Stimulated activated CD4-positive, alpha-beta T cell treated with anti-CD3 and anti-CD28 coated beads, Interleukin-1b, Interleukin-23, amount 100 ng/mL, for 24 hours (primary cell): Measurements from ENCODE around the gene SEMG1.

Experiments used
- DNase-seq, 4 experiments: peaks; one replicate each; pipeline ENCODE4 v3.0.0-alpha.2; 2020; ENCODE audit warnings: low read depth in 4 of 4, low spot score in 1 of 4

SEMG1 gene

GRCh38 chr20:45206725-45207124, at the start of gene SEMG1:
Gene SEMG1, plus strand, starts transcription at chr20:45207033. Its CDS starts 21 bp downstream, at chr20:45207054.
- DNase-seq = no peak

DNA sequence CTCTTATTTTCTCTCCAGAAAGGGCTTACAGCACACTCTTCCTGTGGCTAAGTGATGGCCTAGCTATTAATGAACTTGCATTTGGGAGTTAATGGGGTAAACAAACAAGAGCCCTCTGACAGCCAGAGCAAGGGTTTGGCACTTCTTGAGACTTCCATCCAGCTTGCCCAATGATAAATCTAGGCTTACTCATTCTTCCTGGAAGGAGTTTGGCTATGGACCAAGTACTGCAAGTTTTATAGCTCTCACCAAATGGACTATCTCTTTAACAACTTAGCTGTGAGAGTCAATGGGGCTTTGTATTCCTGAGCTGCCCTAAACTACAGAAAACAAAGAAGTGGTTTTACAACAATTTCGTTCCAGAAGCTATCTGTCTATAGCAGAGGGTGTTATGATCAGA, 48.9 kb upstream of the SEMG1 start:
- no peak for DNase-seq

GRCh38 chr20:45163083-45163803, 43.6 kb upstream of the SEMG1 start:
- no peak for DNase-seq

DNA sequence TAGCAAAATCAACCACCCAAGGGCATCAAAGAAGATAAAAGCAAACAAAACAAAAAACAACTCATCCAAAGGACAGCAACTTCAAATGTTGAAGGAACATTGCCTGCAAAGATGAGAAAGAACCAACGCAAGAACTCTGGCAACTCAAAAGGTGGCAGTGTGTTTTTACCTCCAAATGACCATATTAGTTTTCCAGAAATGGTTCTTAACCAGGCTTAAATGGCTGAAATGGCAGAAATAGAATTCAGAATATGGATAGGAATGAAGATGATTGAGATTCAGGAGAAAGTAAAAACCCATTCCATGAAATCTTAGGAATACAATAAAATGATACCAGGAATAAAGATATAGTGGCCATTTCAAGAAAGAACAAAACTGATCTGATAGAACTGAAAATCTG, 41.9 kb upstream of the SEMG1 start:
- no peak for DNase-seq

GRCh38 chr20:45173522-45173921, 33.3 kb upstream of the SEMG1 start:
- DNase-seq = no peak

- no peak for DNase-seq
Observed at GRCh38 chr20:45174434-45175364, 32.1 kb upstream of the SEMG1 start, which contains the start of gene PI3. Gene PI3, plus strand, starts transcription at chr20:45174902. Its CDS starts 21 bp downstream, at chr20:45174923.

DNA sequence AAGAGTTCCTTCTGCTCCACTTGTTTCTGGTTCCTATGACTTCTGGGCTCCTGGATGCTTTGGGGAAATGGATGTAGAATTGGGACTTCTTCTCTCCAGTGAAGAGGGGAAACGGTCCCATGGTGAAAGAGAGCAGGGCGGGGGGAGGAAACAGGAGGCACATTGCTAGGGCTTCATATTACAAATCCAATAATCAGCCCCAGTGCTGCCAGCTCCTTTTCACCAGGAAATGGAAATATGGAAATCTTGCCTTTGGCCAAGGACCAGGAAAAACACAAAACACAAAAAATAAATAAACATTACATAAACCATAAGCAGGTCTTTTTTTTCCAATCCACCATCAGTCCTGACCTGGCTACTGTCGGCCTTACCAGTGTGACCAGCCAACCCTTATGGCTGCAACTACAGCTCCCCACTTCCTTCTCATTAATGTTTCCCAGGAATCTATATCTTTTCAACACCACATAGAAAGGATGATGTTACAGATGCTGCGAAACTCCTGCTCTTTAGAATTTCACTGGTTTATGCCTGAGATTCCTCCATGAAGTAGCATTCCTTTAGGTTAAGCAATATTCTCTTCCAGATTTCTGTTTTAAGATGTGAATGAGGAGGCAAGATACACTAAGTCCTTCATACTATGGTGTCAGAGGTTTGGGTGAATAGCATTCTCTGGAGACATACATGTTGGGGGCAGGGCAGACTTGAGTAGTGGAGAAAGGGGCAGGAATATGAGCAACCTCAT, 30.1 kb upstream of the SEMG1 start:
- no peak for DNase-seq

- no peak for DNase-seq
Observed at GRCh38 chr20:45179166-45179565, 27.7 kb upstream of the SEMG1 start.

GRCh38 chr20:45181639-45182038, 25.2 kb upstream of the SEMG1 start:
- no peak for DNase-seq

DNA sequence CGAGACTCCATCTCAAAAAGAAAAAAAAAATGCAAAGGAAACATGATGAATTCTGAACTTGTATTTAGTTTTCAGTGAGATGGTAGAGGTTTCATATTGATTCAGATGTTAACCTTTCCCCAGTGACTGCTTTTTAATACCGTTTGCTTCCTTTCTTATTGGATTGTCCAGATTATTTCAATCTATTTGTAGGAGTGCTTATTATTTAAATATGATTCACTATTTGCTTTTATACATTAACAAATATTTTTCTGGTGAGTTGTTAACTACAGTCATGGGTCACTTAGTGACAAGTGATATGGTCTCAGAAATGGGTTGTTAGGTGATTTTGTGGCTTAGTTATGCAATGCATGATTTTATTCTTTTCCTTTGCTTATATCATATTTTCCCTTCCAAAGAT, 23.7 kb upstream of the SEMG1 start:
- DNase-seq = no peak

GRCh38 chr20:45187693-45188092, 19.1 kb upstream of the SEMG1 start:
- DNase-seq = no peak

- DNase-seq = no peak
Observed at GRCh38 chr20:45189067-45189609, 17.7 kb upstream of the SEMG1 start.

GRCh38 chr20:45189861-45190260, 17.0 kb upstream of the SEMG1 start:
- no peak for DNase-seq

GRCh38 chr20:45191926-45192325, 14.9 kb upstream of the SEMG1 start:
- DNase-seq = no peak

DNA sequence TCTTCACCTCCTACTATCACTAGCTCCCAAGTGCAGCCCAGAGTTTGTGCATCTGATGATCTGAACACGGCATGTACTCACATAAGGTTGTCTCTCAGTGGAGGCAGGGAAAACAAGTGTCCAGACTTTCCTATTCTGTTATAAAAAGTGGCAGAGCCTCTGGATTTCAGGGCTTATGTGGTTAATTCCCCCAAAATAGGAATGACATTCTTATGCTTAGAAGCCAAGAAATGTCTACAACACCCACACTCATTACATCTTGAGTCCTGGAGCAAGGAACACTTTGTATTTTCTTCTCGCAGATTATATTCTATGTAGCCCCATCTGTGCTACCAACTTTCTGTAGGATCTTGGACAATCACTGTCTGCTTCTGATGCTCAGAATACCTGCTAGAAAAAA, 13.5 kb upstream of the SEMG1 start:
- DNase-seq = no peak

- DNase-seq = no peak
Observed at GRCh38 chr20:45209924-45210323, 3.1 kb downstream of the SEMG1 start.

DNA sequence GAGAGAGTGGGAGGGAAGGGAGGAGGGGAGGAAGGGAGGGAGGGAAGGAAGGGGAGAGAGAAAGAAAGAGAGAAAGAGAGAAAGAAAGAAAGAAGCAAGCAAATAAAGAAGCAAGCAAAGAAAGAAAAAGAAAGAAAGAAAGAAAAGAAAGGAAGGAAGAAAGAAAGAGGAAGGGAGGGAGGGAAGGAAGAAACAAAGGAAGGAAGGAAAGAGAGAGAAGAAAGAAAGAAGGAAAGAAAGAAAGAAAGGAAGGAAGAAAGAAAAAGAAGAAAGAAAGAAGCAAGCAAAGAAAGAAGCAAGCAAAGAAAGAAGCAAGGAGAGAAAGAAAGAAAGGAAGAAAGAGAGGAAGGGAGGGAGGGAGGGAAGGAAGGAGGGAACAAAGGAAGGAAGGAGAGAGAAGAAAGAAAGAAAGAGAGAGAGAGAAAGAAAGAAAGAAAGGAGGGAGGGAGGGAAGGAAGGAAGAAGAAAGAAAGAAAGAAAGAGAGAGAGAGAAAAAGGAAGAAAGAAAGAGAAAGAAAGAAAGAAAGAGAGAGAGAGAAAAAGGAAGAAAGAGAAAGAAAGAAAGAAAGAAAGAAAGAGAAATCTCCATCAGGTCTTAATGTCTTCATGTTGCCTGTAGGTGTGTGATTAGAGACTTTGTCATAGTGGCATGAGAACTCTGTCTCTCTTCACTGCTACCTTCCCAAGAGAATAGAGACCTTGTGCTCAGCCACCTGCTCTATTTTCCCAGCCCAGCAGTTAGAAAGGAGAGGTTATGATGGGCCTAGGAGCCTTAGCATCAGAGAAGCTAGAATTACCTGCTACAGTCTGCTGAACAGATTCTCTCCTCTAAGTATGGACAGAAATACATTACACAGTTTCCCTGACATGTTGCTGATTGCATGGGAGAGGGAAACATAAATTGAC, 5.0 kb downstream of the SEMG1 start:
- no peak for DNase-seq

- no peak for DNase-seq
Observed at GRCh38 chr20:45212836-45213235, 6.0 kb downstream of the SEMG1 start.

DNA sequence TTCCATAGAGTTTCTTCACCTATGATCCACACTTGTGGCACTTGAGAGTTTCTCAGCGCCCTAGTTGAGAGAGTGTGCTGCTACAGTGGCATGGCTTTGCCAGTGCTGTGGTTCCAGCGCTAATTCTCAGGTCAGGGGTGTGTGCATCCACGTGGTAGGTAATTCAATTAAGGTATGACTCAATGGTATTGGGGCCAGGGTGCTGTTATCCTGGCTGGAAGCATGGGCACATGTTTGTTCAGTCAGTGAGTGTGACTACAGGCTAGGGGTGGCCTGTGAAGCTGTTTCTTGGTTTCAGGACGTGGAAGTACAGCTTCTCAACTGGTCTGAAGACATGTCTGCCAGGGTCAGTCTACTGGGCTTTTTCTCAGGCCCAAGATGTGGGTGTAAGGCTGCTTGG, 11.3 kb downstream of the SEMG1 start:
- no peak for DNase-seq

GRCh38 chr20:45218636-45219035, 11.8 kb downstream of the SEMG1 start:
- DNase-seq = no peak
